Adrenal gland (tissue), 12 donors: ENCODE results near the gene PHOSPHO2. TPM values are rescaled to one million over a fixed set of nuclear protein-coding genes. Genes with fewer than 3 reads are reported as not detected.

ENCODE experiments used
- polyA plus RNA-seq, 3 donors: library from polyadenylated mRNA; stranded (reverse); fragments of 200-250 nt in 2 of 3; fragments of 350-450 nt in 1 of 3; fragmentation: Illumina TruSeq in 1 of 3; extraction: RNeasy Lipid Tissue Mini Kit (QIAGEN cat#74804) in 1 of 3; gene quantifications; one replicate each; pipeline ENCODE4 v1.2.3, GENCODE V29; 2013 to 2014
- small RNA-seq, 2 donors: library from RNA; depleted of rRNA; stranded (forward); fragments of <200 nt; gene quantifications; one replicate each; pipeline ENCODE3, GENCODE V24; 2016
- total RNA-seq, 9 donors: library from RNA; depleted of rRNA in 4 of 9; stranded (reverse); fragments of >200 nt in 4 of 9; fragments of 120-200 nt in 1 of 9; fragmentation: NEBNext Ultra II Directional in 1 of 9; extraction: Animal tissue kit (Norgen Biotek cat#: 25700) in 1 of 9; gene quantifications; one replicate each; pipeline versions ENCODE4 v1.1.0 to v1.2.4, GENCODE V29; 2013 to 2023
- donor health status: healthy with polysubstance abuse.
- donor health status: Bipolar disorder and iron deficiency.
- donor health status: DM: yes; HTN: yes; CAD: no.
- donor health status: DM: no; HTN: no; CAD: no.
- donor health status: DM: no; HTN: no; CAD: no.
- donor health status: DM: yes; HTN: yes; CAD: no.

Gene PHOSPHO2
- total and polyA plus RNA-seq, 12 donors = 0.69 to 6.6 (median 2.4) TPM

Small RNAs within 50 kb of the gene (small RNA-seq; reads per million reads assigned to genes)
- gene RF00432 = 0 reads per million in 2 donors

Other genes starting within 250 kb of the PHOSPHO2 start
- gene BBS5, start 215.0 kb upstream of the PHOSPHO2 start, total RNA-seq = 10 to 100 TPM in 6 of 9 donors, 1 to 10 TPM in 3; 4.1 to 13.9 (median 10.8) TPM
- 10 to 100 TPM in 1 of 3 donors, 1 to 10 TPM in 2; 3.6 to 15.7 (median 8.8) TPM for gene BBS5, start 215.0 kb upstream of the PHOSPHO2 start, polyA plus RNA-seq
- 1 to 10 TPM in 2 of 9 donors, under 1 TPM in 7; 0.28 to 3.1 (median 0.42) TPM for gene KLHL41, start 184.8 kb upstream of the PHOSPHO2 start, total RNA-seq
- gene KLHL41, start 184.8 kb upstream of the PHOSPHO2 start, polyA plus RNA-seq = 1 to 10 TPM in 1 of 3 donors, under 1 TPM in 2; 0.18 to 1.4 (median 0.91) TPM
- gene FASTKD1, start 120.6 kb upstream of the PHOSPHO2 start, total RNA-seq = 10 to 100 TPM in 7 of 9 donors, 1 to 10 TPM in 2; 5.9 to 44.1 (median 17.3) TPM
- 100 to 1,000 TPM in 1 of 3 donors, 10 to 100 TPM in 2; 27.3 to 121 (median 31.0) TPM for gene FASTKD1, start 120.6 kb upstream of the PHOSPHO2 start, polyA plus RNA-seq
- gene PPIG, start 110.1 kb upstream of the PHOSPHO2 start, total RNA-seq = 10 to 100 TPM; 15.4 to 52.2 (median 43.0) TPM
- gene PPIG, start 110.1 kb upstream of the PHOSPHO2 start, polyA plus RNA-seq = 100 to 1,000 TPM in 1 of 3 donors, 10 to 100 TPM in 2; 47.3 to 111 (median 83.4) TPM
- gene CFAP210, start 64 bp upstream of the PHOSPHO2 start, total RNA-seq = under 1 TPM in 1 of 9 donors, not detected in 8; 0.39 TPM
- gene CFAP210, start 64 bp upstream of the PHOSPHO2 start, polyA plus RNA-seq = under 1 TPM in 2 of 3 donors, not detected in 1; 0.07 to 0.32 TPM
- 10 to 100 TPM in 1 of 9 donors, 1 to 10 TPM in 6, under 1 TPM in 2; 0.61 to 12.4 (median 2.1) TPM for gene KLHL23, start 39.4 kb downstream of the PHOSPHO2 start, total RNA-seq
- 1 to 10 TPM; 1.5 to 2.5 (median 1.9) TPM for gene KLHL23, start 39.4 kb downstream of the PHOSPHO2 start, polyA plus RNA-seq
- 100 to 1,000 TPM in 1 of 9 donors, 10 to 100 TPM in 8; 30.1 to 129 (median 74.1) TPM for gene SSB, start 104.4 kb downstream of the PHOSPHO2 start, total RNA-seq
- gene SSB, start 104.4 kb downstream of the PHOSPHO2 start, polyA plus RNA-seq = 100 to 1,000 TPM in 1 of 3 donors, 10 to 100 TPM in 2; 66.1 to 210 (median 72.6) TPM
- 10 to 100 TPM; 18.2 to 60.5 (median 43.9) TPM for gene METTL5, start 130.4 kb downstream of the PHOSPHO2 start, total RNA-seq
- 10 to 100 TPM; 52.8 to 89.1 (median 63.9) TPM for gene METTL5, start 130.4 kb downstream of the PHOSPHO2 start, polyA plus RNA-seq
- gene UBR3, start 133.0 kb downstream of the PHOSPHO2 start, total RNA-seq = 10 to 100 TPM; 33.9 to 85.7 (median 62.9) TPM
- 10 to 100 TPM; 25.5 to 78.0 (median 26.3) TPM for gene UBR3, start 133.0 kb downstream of the PHOSPHO2 start, polyA plus RNA-seq